ENCODE data around the gene RNF144A.

DNA sequence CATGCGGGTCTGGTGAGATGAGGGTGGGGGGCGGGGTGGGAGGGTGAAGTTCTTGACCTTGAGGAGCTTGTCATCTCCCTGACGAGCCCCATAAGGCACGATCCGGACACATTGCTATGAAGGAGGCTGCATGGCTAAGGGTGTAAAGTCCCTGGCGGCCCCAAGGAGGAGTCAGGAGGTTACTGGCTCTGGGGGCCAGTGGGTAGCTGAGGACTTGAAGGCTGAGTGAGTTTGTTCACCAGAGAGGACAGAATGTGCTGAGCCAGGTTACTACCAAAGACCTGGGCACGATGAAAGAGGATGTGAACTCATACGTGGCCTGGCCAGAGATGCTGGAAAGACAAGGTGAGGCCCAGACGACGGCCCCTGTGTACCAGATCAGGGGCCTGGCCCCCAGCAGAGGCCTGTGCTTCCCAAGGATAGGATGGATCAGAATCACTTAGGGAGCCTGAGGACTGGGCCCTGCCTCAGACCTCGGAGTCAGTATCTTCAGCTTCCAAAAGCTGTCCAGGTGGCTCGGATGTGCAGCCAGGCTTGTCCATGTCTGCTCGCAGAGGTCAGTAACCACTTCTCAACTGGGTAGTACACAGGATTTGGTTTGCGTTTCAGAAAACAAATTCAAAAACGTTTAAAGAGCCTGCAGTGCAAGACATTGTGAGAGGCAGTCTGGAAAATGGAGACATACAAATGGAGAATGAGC lies 110.9 kb downstream of the RNF144A start:
- TF ChIP-seq EP300 (IDR thresholded peaks at IDR 0.05) (no peak), POLR2A (IDR thresholded peaks at IDR 0.05) (no peak), POLR2AphosphoS5 (IDR thresholded peaks at IDR 0.05) (no peak)
- TF ChIP-seq, protein P1, sequence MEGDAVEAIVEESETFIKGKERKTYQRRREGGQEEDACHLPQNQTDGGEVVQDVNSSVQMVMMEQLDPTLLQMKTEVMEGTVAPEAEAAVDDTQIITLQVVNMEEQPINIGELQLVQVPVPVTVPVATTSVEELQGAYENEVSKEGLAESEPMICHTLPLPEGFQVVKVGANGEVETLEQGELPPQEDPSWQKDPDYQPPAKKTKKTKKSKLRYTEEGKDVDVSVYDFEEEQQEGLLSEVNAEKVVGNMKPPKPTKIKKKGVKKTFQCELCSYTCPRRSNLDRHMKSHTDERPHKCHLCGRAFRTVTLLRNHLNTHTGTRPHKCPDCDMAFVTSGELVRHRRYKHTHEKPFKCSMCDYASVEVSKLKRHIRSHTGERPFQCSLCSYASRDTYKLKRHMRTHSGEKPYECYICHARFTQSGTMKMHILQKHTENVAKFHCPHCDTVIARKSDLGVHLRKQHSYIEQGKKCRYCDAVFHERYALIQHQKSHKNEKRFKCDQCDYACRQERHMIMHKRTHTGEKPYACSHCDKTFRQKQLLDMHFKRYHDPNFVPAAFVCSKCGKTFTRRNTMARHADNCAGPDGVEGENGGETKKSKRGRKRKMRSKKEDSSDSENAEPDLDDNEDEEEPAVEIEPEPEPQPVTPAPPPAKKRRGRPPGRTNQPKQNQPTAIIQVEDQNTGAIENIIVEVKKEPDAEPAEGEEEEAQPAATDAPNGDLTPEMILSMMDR (IDR thresholded peaks at IDR 0.05): no peak
